NCI-H526 treated with DMSO at 0.1 percent for 48 hours (cell line): ENCODE results near the gene NKAIN2.
"Not testable (repeated sequence)": the region's sequence is repeated elsewhere in the genome, so short reads cannot be mapped to it uniquely, and the experiment has no call there.

Experiments used
- DNase-seq: peaks from one replicate; lab custom pipeline; 2025; lab: John Stamatoyannopoulos, UW

NKAIN2 gene

DNA sequence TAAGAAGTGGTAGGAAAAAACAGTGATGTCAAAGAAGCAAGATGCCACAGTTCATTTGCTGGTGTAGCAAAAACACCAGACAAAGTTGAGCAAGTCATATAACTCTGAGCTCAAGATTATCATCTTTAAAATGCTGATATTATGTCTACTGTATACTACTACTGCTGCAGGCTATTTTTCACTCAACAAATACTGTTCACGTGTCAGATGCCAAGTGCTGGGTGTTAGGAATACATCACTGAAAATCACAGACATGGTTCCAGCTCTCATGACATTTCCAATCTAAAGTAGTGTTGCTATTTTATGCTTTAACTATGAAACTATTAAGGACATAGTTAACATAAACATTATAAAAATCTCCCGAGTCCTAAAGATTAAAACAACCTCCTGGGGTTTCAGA, 163.0 kb downstream of the NKAIN2 start:
- no peak for DNase-seq

DNA sequence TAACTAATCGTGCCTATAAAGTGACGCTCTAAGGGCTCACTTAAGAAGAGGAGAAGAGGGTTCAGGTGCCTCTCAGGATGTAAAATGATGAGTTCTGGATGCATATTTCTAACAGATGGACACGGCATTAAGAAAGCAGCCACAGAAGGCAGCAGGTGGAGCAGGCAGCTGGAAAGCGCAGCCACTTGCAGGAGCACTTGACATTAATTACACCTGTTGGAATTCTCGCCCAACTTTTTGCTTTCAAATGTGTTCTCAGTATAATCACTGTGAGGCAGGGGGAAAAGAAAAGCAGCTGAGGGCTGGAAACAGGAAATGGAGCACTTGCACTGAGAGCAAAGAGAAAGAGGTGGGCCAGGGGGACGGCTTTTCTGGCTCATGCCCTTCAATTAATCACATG, 164.2 kb downstream of the NKAIN2 start:
- no peak for DNase-seq

DNA sequence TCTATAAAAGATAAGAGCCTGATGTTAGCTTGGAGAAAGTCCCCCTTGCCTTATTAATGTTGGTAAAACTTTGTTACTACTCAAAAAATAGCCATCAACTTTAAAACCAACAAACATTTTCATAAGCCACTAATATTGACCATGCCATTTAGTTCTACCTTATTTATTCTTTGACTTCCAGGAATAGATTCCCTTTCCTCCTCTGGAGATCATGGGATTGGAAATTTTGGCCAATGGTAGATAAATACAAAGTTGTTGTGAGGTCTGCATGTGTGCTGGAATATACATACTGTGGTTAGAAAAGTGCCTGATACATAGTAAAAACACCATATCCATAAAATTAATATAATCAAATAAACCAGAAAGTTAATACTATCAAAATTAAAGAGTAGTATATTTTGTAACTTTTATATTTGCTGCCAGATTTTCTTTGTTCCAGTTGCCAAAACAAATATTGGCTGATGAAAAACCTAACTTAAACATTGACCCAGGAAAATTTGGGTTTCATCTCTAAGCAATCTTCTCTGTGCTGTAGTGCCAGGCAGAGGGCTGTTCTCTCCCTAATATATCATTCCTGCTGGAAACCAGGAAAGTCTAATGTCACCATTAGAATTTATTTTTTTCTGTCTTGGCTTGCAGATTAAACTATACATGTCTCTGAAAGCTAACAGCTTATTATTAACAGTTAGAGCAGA, 169.1 kb downstream of the NKAIN2 start:
- no peak for DNase-seq

DNA sequence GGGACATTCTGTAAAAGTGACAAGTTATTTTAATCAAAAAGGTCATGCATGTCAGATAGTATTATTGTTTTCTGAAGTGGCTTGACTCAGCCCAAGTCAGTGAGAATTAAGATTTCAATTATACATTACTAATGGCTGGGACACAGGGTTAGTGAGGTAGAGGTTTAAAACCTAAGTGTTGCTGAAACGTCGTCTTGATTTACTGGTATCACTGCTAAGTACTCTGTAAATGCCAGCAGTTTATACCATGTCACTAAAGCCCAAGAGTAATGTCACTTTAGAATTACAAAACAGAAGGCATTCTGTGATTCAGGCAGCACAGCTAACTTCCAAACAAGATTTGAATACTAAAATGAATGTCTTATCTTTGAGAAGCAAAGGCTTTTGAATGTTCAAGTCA, 176.6 kb downstream of the NKAIN2 start:
- no peak for DNase-seq

DNA sequence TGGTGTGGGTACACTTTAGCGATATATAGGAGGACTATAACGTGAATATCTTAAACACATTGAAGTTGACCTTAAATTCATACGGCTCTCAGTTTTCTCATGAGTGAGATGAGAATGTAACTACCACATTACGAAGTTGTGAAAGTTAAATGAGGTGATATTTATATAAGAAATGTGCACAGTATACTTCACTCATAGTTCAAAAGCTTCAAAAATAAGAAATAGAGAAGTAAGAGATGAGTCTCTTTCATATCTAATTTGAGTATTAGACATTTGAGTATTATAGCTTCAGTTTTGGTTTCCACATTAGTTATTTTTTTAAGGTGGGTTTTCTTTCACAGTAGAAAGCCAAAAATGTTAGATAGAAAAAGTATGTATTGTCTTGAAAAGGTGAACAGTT, 183.3 kb downstream of the NKAIN2 start:
- no peak for DNase-seq

DNA sequence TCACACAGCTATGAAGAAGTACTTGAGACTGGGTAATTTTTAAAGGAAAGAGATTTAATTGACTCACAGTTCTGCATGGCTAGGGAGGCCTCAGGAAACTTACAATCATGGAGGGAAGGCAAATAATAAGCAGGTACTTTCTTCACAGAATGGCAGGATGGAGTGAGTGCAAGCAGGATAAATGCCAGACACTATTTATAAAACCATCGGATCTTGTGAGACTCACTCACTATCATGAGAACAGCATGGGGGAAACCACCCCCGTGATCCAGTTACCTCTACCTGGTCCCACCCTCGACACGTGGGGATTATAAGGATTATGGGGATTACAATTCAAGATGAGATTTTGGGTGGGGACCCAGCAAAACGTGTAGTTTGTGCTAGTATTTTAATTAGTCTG, 186.3 kb downstream of the NKAIN2 start:
- DNase-seq, result not testable (repeated sequence)

DNA sequence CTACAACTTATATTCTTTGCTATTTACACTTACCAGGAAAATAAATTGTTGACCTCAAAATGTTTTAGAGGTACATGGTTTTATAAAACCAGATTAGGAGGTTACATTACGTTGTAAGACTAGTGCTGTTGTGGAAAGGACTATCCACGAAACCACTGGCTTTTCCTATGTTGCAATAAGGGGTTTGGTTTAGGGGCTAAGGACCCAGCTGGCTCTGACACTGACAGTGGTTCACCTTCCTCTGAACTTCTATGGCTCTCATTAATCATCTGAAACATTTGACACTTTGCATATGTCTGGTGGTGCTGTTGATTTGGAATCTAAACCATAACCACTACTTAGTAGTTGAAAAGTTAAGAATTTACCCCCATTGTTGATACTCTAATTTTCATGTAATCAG, 186.7 kb downstream of the NKAIN2 start:
- no peak for DNase-seq

DNA sequence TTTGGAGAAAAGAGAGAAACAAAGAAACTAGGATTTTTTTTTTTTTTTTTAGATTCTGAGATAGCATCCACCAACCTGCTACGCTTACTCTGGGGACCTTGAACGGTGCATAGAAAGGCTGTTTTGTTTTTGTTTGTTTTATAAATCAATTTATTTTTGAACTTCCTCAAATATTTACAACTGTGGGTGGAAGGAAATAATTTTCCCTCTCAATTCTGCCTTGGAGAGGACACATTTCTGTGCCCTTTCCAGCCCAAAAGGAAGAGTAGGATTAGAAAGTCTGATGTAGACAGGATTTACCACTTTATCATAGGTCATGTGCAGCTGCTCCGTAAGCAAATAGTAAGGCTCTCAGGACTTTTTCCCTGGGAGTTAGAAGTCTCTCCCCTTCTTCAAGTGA, 190.5 kb downstream of the NKAIN2 start:
- DNase-seq, result no peak

DNA sequence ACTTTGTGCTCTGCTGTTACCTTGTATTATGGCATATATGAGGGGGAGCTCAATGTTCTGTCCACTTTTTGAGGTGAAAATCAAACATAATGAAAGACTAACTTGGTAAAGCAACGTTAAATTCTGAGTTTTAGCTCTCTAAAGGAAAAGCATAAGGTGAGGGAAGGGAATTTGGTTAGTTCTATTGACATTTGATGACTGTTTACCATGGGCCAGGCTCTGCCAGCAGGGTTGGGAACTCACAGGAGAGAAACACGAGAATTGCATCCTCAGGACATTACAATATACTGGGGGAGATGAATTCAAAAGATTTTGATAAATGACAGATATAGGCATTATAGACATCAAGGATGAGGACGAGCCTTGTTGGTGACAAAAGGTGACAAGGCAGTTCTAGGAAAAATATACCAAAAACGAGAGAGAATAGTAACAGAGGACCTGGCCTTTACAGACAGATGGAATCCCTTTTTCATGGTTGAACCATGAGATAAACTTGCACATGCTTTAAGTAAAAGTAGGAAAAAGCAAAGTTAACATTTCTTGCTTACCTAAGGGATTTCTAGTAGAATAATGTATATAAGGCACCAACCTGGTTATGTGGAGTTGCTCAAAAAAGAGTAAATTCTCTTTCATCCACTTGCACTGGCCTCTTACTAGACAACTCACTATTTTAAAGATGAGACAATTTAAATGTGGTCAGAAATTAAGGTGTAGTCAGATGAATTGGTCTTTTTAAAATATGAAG, 191.4 kb downstream of the NKAIN2 start:
- DNase-seq, result no peak

DNA sequence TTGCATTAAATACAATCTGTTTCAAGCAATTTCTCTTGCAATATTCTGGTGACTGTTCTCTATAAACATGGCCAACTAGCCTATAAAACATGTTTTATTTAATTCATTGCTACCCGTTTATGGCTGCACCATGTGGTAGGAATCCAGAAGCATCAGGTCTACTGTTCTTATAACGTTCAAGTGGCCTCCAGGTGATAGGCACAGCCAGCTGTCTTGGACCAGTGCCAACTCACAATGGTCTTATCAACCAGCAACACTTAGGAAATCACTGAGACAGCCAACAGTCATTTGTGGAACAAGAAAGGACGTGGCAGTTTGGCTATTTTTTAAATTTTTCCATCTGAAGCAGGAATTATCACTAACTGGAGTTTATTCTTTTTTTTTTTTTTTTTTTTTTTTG, 193.6 kb downstream of the NKAIN2 start:
- no peak for DNase-seq

DNA sequence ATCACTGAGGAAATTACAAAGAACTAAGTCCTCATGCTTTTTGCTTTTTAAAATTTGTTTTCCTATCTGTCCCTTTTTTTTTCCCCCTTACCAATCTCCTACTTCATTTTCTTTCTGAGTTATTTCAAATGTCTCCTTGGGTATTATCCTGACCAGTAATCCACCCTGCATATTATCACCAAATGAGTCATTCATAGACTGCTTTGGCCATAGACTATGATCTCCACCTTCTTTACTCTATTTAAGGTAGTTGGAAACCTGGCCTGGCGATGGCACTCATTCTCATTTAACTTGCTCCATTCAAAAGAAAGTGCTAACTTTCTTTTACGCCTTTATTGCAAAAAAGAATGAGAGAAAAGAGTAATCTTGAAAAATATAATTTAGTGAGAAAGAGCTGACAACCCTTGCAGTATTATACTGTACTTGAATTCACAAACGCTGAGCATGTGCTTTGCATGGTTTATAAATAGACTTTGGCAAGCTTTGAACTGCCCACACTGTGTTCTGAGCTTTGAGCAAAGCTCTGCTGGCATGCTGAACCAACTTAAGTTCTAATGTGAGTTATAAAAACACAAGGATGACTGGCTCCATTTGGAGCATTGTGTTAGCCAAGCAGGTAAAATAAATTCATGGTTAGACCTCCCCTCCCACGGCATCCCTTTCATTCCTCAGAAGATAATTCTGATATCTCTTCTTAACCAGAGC, 198.9 kb downstream of the NKAIN2 start:
- DNase-seq, result no peak

DNA sequence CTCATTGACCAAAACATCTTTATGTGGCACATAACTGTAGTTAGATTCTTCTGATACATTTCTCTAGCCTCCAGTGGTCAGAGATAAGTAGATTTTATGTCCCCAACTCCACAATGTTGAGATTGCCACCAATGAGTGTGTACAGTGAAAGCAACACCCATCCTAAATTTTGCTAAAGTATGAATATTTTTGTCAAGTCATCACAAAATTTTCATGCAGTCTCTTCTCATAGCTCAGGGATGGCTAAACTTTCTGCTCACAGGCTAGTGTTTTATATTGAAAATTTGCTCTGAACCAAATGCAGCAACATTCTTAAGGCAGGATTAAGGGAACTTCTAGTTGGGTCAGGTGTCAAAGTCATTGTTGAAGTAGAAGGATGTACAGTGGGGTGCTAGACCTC, 203.6 kb downstream of the NKAIN2 start:
- DNase-seq, result no peak

DNA sequence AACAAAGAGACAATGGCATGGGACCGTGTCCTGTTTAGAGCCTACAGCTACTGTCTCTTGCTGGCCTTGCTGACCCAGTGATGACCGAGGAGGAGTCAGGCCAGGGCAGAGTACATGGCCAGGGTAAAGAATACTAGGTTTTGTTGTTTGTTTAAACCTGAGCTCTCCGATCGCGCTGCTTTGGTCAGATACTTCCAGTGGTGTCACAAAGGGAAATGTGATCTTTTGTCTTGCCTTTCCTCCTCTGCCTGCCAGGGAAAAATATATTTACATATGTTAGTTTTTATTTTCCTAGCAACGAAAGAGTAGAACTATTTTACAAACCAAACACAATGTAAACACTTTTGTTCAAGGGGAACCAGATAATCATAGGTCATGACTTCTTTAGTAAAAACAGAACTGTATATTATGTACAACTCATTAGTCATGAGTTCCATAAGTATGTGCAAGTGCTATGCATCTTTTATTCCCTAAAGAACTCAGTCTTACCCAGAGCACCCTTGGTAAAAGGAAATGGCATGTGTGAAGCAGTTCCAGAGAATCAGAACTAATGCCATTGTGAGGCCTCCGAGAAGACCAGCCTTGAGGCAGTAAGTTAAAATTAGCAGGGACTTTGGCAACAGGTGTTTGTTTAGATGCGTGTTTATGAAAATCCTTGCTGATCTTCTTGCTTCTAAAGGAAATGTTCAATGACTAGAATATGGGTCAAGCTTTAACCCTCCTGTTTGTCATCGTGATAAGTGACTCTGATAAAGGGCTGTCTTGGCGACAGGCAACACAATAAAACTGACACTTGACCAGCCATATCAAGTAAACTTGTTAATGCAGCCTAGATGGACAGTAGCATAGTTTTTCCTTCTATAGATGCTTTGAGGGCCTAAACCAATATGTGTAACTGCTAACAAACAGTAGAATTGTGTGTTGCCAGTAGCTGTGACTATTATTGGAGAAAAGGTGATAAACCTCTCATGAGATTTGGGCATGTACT, 204.6 kb downstream of the NKAIN2 start:
- DNase-seq, result peak; percentile 83

DNA sequence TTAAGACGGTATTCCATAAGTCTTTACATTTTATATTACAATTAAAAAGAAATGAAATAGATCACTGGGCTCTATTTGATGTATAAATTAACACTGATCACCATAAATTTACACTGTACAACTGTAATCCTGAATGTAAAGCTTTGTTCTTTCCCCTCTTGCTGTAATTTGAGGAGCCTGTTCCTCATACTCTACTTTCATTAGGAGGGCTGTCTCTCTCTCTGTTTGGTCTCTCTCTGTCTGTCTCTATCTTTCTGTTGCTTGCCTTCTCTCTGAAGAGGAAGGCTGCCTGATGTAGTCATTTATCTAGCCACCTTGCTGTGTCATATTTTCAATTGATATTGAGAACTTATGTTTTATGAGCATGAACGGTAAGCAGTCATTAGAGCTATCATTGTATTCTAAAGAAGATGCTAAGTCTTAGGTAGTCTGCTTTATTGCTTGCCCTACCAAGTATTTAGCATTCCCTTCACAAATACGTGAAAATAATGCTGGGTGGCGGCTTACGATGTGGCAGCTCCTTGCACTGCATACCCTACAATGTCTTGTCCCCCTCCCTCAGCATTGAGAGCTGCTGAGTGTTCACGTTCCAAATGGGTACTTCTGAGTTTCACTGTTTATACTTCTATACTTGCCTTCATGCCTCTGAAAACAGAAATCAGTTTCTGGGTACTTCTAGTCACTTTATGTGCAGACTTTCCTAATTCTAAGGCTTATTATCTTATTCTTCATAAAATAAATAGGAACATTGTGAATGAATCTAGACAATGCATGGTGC, 205.5 kb downstream of the NKAIN2 start:
- no peak for DNase-seq

DNA sequence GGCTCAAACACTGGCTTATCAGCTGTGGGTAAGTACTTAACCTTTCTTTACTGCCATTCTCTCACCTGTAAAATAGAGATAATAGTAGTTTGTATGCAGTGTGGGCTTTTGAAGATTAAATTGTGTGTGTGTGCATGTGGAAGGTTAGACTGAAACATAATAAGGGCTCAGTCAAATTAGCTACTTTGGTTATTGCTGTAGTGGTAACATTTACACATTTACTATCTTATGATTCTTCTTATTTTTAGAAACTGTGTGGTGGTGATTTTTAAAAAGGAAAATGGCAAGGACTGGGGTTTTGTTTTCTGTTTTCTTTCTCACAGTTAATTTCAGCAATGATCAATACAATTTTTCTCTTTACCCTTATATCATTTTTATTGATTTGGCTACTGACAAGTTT, 206.9 kb downstream of the NKAIN2 start:
- DNase-seq, result peak; percentile 77

DNA sequence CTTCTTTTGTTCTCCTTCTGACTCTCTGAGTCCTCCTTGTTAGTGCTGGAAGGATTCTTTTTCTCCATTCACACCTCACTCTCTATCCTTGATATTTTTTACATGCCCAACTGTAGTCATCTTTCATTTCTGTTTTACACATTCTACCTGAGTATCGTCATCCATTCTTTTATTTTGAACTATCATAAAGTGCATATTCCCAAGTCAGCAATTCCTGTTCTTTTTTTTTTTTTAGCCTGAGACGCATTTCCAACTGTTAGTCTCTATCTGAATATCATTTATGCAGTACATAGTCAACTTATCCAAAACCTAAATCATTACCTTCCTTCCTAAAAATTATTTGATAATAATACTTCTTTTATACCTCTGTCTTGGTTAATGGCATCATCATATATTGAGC, 207.5 kb downstream of the NKAIN2 start:
- no peak for DNase-seq

DNA sequence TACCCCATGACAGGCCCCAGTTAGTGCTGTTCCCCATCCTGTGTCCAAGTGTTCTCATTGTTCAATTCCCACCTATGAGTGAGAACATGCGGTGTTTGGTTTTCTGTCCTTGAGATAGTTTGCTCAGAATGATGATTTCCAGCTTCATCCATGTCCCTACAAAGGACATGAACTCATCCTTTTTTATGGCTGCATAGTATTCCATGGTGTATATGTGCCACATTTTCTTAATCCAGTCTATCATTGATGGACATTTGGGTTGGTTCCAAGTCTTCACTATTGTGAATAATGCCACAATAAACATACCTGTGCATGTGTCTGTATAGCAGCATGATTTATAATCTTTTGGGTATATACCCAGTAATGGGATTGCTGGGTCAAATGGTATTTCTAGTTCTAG, 218.4 kb downstream of the NKAIN2 start:
- not testable (repeated sequence) for DNase-seq

DNA sequence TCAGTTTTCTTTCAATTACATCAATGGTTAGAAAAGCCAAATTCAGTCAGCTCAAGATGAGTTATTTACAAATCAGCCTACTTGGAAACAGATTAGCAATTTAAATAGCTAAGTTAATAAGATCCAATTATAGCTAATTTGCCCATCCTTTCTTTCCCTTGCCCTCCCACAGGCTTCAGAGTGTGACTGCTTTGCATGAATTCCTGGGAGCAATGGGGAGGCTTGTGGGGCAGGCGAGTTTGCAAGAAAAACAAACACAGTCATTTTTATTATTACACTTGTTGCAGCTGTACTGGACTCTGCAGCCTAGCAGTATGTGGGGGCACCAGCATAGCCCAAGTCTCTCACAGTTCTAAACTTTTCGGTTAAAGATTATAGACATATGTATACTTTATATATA, 219.0 kb downstream of the NKAIN2 start:
- DNase-seq, result peak; percentile 63

DNA sequence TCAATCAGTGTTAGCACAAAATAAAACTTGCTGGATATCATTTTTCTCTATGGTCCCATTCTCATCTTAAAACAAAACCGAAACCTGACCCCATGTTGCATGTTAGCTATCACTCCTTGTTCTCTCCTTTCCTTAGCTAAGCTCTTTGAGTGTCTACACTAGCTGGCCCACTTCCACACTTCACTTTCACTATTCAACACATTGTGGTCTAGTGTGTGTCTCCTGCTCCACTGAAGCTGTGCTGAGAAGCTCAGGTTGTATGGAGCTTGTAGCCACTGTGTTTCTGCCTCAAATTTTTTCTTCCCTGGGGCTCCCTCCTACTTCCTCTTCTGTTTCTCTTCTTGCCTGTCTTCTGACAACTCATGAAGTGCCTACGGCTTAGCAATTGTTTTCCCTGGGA, 223.0 kb downstream of the NKAIN2 start:
- DNase-seq, result no peak

DNA sequence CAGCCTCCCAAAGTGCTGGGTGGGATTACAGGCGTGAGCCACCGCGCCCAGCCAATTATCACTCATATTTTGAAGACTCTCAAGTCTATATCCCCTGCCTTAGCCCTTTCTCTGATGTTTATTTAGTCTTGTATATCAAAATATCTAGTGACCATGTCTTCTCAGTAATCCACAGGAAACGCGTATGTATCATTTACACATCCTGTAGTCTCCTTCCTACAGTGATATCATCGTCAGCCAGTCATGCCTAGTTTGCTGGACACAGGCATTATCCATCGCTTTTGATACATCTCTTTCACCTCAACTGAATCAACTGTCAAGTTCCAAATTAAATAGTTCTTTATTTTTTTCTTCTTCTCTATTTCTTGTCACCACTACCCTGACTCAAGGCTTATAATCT, 223.7 kb downstream of the NKAIN2 start:
- no peak for DNase-seq

DNA sequence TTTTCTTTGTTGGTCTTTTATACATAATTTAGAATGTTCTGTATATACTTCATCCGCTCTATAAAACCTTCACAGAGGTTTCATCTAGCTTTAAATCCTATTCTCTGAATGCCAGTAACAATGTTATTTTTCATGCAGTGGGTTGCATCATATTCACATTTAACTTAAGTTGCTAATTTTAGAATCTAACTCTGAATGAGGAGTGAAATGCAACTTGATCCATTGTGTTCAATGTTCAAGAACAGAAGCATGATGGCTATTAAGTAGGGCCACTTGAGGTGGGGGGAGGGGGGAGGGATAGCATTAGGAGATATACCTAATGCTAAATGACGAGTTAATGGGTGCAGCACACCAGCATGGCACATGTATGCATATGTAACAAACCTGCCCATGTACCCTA, 224.5 kb downstream of the NKAIN2 start:
- no peak for DNase-seq
